HG03064 (cell line): ENCODE results near the gene DPCD.

Experiments used
- ATAC-seq: cut with Tn5 transposase; IDR thresholded peaks from one replicate; pipeline ENCODE4 v1.9.1; 2021; ENCODE audit warnings: low read depth; ENCODE audit not compliant: unreplicated experiment

The DPCD gene

DNA sequence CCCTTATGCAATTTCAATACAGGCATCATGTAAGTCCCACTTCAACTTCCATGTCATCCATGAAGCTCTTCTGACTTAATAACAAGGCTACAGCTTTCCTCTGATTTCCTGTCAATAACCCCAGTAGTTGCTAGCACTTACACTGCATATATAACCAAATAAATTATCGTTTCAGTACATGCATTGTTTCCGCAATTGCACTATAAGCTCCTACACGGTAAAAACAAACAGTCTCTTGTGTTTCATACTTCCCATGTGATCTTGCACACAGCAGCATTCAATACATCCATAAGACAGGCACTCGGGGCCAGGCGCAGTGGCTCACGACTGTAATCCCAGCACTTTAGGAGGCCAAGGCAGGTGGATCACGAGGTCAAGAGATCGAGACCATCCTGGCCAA lies 65.4 kb downstream of the DPCD start:
- ATAC-seq = no peak

DNA sequence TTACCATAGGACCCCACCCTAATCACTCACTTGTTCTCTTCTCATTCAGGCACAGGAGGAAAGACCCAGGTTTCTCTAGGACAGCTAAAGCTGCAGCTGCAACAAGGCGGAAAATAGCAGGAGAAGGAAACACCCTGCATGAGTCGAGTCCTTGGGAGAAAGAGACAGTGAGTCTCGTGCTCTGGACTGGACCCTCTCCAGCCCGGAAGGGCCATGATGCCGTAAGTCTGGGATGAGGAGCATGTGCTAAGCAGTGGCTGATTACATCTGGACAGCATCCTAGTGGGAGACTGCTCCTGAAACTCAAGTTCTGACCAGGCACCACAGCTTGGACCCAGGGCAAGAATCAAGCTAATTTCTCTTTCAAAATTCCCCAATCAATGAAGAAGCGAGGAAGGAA lies 67.4 kb downstream of the DPCD start:
- ATAC-seq = no peak

- no peak for ATAC-seq
Measured at GRCh38 chr10:101656890-101657289, 68.8 kb downstream of the DPCD start.

DNA sequence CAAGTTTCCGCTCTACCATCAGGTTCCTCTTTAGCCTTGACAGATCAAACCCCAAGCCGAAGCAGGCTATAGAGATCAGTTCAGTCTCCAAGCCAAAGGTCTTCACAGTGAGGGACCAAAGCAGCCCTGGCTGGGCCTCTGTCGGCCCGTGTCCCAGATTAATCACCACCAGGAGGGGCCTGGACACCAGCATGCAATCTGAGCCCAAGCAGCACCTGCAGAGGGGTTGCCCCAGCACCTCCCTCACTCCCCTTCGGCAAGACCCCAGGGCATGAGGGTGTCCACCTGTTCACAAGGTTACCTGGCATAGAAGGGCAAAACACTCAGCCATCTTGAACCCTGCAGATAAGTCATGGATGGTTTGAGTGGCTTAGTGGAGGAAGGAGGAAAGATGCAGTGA lies 70.9 kb downstream of the DPCD start:
- no peak for ATAC-seq
